ENCODE measurements around the gene IFTAP. TPM values are rescaled to one million over a fixed set of nuclear protein-coding genes. Genes with fewer than 3 reads are reported as not detected.

Gene IFTAP
- total and polyA plus RNA-seq, 2 donors (not counting 3 experiments of a cell fraction or from before 2014, with no cell fraction given), result 15.8 to 19.6 TPM

GRCh38 chr11:36565031-36565610, 29.2 kb upstream of the IFTAP start:
- no peak for TF ChIP-seq GATA2 (IDR thresholded peaks at IDR 0.05; ENCODE audit: insufficient read depth, insufficient read length, low read depth, low read length)
- no peak for TF ChIP-seq MAX (IDR thresholded peaks at IDR 0.05; ENCODE audit: insufficient read depth, insufficient read length)
- TF ChIP-seq CTCF (IDR thresholded peaks at IDR 0.05; ENCODE audit: extremely low read depth in 1 of 2, insufficient read depth in 1 of 2, low read depth in 1 of 2, low read length in 2 of 2), result no peak
- no peaks in the 10 kb centered on the region for H3K79me2 ChIP-seq (ENCODE audit: control insufficient read depth, insufficient read depth, low read length)
- no peaks in the 10 kb centered on the region for H4K20me1 ChIP-seq (replicated peaks; ENCODE audit: control insufficient read depth, extremely low read depth, insufficient read depth, low read length)
- dilution Hi-C loops (cut with MboI; ENCODE audit: extremely low pct_ligation_motif_present, low sequenced_read_pairs) (no loop called here), intact Hi-C loops (cut with micrococcal nuclease) (no loop called here)
- BruUV-seq (replicated peaks), result no TSS peak
- no peak overlapping the region for H3K4me3 ChIP-seq (replicated peaks in 1 of 3; ENCODE audit: insufficient read depth in 1 of 3, low read depth in 1 of 3, low read length in 3 of 3)
- no peaks in the 10 kb centered on the region for H3K9me3 ChIP-seq (replicated peaks; ENCODE audit: control insufficient read depth, insufficient read depth, low read length)
- no peak overlapping the region for H3K27ac ChIP-seq (ENCODE audit: insufficient read depth, low read depth, low read length)
- peak; percentile 3 for DNase-seq (ENCODE audit: low read depth, low spot score)
- POLR2A ChIA-PET, result no interaction called here
- H3K36me3 ChIP-seq (ENCODE audit: control insufficient read depth in 2 of 2, extremely low read depth in 1 of 2, insufficient read depth in 2 of 2, low read length in 2 of 2), result no peaks in the 10 kb centered on the region
- peaks cover 4 to 27% of the 10 kb centered on the region in 2 experiments for H3K27me3 ChIP-seq (ENCODE audit: control insufficient read depth in 2 of 2, insufficient read depth in 2 of 2, low read length in 2 of 2)
- CTCF ChIA-PET, result interaction anchor here (0.7 to 7.8 kb wide), 26 partner anchors 10 to 185 kb away, joined by 3 to 201 read pairs (median 8); partner anchors contain the start of gene IFTAP
- no peak overlapping the region for H2AFZ ChIP-seq (ENCODE audit: low read depth, low read length)
- no peaks in the 10 kb centered on the region for H3K4me1 ChIP-seq (ENCODE audit: control insufficient read depth, extremely low read depth, insufficient read depth, low read length)
- no peak overlapping the region for H3K9ac ChIP-seq (replicated peaks; ENCODE audit: extremely low read depth, insufficient read depth, low read length)
- no peaks in the 10 kb centered on the region for H3K9me1 ChIP-seq (replicated peaks; ENCODE audit: control insufficient read depth, extremely low read depth, insufficient read depth, low read length)
- FAIRE-seq, result no peak
- no peak overlapping the region for H3K4me2 ChIP-seq (ENCODE audit: insufficient read depth, low read length)

Measured in endothelial cell of umbilical vein (primary cell).